Measurements from ENCODE around the gene CFDP1. TPM values are rescaled to one million over a fixed set of nuclear protein-coding genes. Genes with fewer than 3 reads are reported as not detected.

Gene CFDP1
- polyA plus RNA-seq, 4 donors, result 108 to 390 (median 236) TPM

DNA sequence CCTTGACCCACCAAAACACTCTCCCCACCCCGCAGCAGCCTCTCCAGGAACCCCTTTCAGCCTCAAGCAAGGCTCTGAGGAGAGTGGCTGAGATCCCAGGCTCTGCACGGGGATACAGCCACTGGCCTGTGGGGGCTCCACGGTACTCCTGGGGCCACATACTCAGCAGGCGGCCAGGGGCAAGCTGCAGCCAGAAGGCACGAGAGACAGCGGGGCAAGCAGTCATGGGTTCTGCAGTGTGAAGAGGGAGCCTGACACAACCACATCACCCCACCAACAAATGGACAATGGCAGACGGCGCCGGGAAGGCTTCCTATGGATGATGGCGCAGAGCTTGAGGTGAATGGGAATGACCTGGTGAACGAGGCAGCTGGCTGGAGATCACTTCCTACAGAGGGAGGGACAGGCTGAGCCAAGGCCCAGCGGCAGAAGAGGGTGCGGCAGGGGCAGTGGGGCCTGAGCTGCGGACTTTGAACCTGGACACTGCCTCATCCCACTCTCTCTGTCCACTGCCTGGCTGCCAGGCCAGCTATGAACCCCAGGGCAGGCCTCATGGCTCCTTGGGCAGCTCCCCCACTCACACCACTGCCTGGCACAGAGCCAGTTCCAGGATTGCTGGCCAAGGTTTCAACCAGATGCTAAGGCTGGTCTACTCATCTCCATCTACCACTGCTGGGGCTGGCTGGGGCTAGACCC, 171.1 kb downstream of the CFDP1 start:
- H3K27me3 ChIP-seq (ENCODE audit: control insufficient read depth in 3 of 3, insufficient read depth in 3 of 3, low read length in 3 of 3), result no peaks in the 10 kb centered on the region
- H3K4me1 ChIP-seq (ENCODE audit: control insufficient read depth in 3 of 3, insufficient read depth in 2 of 3, low read depth in 1 of 3, low read length in 2 of 3), result peaks cover 2 to 66% (median 11%) of the 10 kb centered on the region in 3 donors
- peak overlapping the region; percentile 14 to 85 (median 71) for H3K27ac ChIP-seq (ENCODE audit: low read depth in 1 of 3, low read length in 2 of 3)
- H3K36me3 ChIP-seq (ENCODE audit: control insufficient read depth in 3 of 3, insufficient read depth in 2 of 3, low read depth in 1 of 3, low read length in 3 of 3), result peaks cover 0 to 52% (median 0%) of the 10 kb centered on the region in 3 donors
- peak overlapping the region in 1 of 3 donors; percentile 11 for H3K4me3 ChIP-seq (ENCODE audit: low read depth in 1 of 3, low read length in 3 of 3)
- FAIRE-seq (no peak), DNase-seq (peak; percentile 80 to 84)
- WGBS, 3 donors, result 65 to 66% (median 66%) methylated on average over 11 to 14 of the region's 14 CpGs
- no peaks in the 10 kb centered on the region for H3K9me3 ChIP-seq (ENCODE audit: control insufficient read depth in 2 of 2, insufficient read depth in 1 of 2, low read depth in 1 of 2, low read length in 1 of 2)

DNA sequence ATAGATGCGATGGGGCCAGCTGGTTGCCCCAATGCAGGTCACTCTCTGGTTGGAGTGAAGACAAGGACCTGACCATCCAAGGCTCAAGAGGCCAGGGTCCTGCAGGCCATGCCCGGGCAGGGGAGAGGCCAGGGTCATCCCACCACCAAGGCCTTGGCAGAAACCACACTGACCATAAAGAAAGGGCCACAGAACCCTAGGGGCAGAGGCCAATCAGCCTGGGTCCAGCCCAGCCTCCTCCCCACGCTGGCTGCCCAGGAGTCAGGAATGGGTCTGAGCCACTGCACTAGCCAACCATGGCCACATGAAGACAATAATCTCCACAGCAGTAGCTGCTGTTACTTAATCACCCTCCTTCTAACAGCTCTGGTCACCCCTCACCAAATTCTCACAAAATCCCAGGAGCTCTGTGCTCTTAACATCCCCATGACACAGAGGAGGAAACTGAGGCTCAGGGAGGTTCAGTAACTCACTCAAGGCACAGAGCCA, 171.7 kb downstream of the CFDP1 start:
- H3K36me3 ChIP-seq (ENCODE audit: control insufficient read depth in 3 of 3, insufficient read depth in 2 of 3, low read depth in 1 of 3, low read length in 3 of 3), result peaks cover 0 to 54% (median 0%) of the 10 kb centered on the region in 3 donors
- H3K4me1 ChIP-seq (ENCODE audit: control insufficient read depth in 3 of 3, insufficient read depth in 2 of 3, low read depth in 1 of 3, low read length in 2 of 3), result peaks cover 2 to 70% (median 14%) of the 10 kb centered on the region in 3 donors
- H3K27me3 ChIP-seq (ENCODE audit: control insufficient read depth in 3 of 3, insufficient read depth in 3 of 3, low read length in 3 of 3), result no peaks in the 10 kb centered on the region
- H3K4me3 ChIP-seq (ENCODE audit: low read depth in 1 of 3, low read length in 3 of 3), result no peak overlapping the region
- H3K27ac ChIP-seq (ENCODE audit: low read depth in 1 of 3, low read length in 2 of 3), result peak overlapping the region in 2 of 3 donors; percentile 14 to 85
- FAIRE-seq, result no peak
- 80 to 93% (median 86%) methylated on average over 3 of the region's 3 CpGs for whole genome bisulfite sequencing, 3 donors
- H3K9me3 ChIP-seq (ENCODE audit: control insufficient read depth in 2 of 2, insufficient read depth in 1 of 2, low read depth in 1 of 2, low read length in 1 of 2), result no peaks in the 10 kb centered on the region
- DNase-seq, result no peak

DNA sequence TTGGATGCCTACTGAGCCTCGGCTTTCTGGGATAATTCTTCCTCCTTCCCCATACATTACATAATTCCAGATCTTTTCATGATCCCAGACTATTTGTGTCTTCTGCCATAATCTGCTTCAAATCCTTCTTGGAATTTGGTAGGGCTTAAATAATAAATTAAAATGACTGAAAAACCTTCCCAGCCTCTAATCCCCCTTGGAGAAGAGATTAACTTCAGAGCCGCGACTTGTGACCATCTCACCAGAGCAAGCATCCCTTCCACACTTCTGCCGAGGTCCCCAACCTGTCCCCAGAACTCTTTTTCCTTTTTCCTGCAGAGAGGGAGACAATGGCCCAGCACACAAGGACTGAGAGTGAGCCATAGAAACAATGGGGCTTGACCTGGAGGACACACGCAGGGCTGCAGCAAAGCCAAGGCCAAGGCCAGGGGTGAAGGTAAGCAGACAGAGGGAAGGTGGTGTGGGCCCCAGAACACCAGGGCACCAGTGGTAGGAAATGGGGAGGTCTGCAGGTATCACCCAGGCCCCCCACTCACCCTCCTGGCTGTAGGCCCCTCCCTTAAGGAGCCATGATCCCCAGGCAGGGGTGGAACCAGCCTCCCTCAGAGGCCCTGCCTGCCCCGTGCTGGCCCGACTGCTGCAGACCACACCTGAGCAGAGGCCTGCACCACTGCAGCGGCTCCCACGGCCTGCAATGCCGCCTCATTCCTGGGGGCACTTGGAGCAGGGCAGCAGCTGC, 172.3 kb downstream of the CFDP1 start:
- no peak for DNase-seq
- no peaks in the 10 kb centered on the region for H3K9me3 ChIP-seq (ENCODE audit: control insufficient read depth in 2 of 2, insufficient read depth in 1 of 2, low read depth in 1 of 2, low read length in 1 of 2)
- FAIRE-seq, result no peak
- peaks cover 0 to 58% (median 0%) of the 10 kb centered on the region in 3 donors for H3K36me3 ChIP-seq (ENCODE audit: control insufficient read depth in 3 of 3, insufficient read depth in 2 of 3, low read depth in 1 of 3, low read length in 3 of 3)
- H3K27ac ChIP-seq (ENCODE audit: low read depth in 1 of 3, low read length in 2 of 3), result peak overlapping the region in 1 of 3 donors; percentile 85
- WGBS, 3 donors, result 74 to 95% (median 95%) methylated on average over 10 of the region's 10 CpGs
- H3K4me3 ChIP-seq (ENCODE audit: low read depth in 1 of 3, low read length in 3 of 3), result no peak overlapping the region
- H3K27me3 ChIP-seq (ENCODE audit: control insufficient read depth in 3 of 3, insufficient read depth in 3 of 3, low read length in 3 of 3), result no peaks in the 10 kb centered on the region
- H3K4me1 ChIP-seq (ENCODE audit: control insufficient read depth in 3 of 3, insufficient read depth in 2 of 3, low read depth in 1 of 3, low read length in 2 of 3), result peaks cover 2 to 70% (median 14%) of the 10 kb centered on the region in 3 donors

DNA sequence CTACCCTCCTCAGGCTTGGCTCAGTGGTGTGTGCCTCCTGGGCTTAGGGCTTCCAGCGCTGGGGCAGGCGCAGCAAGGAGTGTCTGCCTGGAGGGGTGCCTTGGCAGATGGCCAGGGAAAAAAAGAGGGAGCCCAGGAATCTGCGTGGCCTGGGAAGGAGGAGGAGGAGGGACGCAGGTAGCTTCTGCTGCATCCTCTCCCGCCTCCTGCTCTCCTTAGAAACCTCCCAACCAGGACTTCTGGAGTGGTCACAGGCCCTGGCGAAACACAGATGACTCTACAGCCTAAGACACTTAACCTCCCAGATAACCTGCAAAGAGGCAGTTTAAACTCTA, 174.5 kb downstream of the CFDP1 start:
- Histone ChIP-seq H3K27ac (ENCODE audit: low read depth in 1 of 3, low read length in 2 of 3) (no peak overlapping the region), H3K36me3 (ENCODE audit: control insufficient read depth in 3 of 3, insufficient read depth in 2 of 3, low read depth in 1 of 3, low read length in 3 of 3) (peaks cover 0 to 60% (median 0%) of the 10 kb centered on the region in 3 donors), H3K9me3 (ENCODE audit: control insufficient read depth in 2 of 2, insufficient read depth in 1 of 2, low read depth in 1 of 2, low read length in 1 of 2) (no peaks in the 10 kb centered on the region), H3K27me3 (ENCODE audit: control insufficient read depth in 3 of 3, insufficient read depth in 3 of 3, low read length in 3 of 3) (no peaks in the 10 kb centered on the region), H3K4me3 (ENCODE audit: low read depth in 1 of 3, low read length in 3 of 3) (no peak overlapping the region), H3K4me1 (ENCODE audit: control insufficient read depth in 3 of 3, insufficient read depth in 2 of 3, low read depth in 1 of 3, low read length in 2 of 3) (peaks cover 2 to 76% (median 11%) of the 10 kb centered on the region in 3 donors)
- 75 to 94% (median 82%) methylated on average over 6 of the region's 6 CpGs for WGBS, 3 donors
- FAIRE-seq, result no peak
- DNase-seq, result no peak

DNA sequence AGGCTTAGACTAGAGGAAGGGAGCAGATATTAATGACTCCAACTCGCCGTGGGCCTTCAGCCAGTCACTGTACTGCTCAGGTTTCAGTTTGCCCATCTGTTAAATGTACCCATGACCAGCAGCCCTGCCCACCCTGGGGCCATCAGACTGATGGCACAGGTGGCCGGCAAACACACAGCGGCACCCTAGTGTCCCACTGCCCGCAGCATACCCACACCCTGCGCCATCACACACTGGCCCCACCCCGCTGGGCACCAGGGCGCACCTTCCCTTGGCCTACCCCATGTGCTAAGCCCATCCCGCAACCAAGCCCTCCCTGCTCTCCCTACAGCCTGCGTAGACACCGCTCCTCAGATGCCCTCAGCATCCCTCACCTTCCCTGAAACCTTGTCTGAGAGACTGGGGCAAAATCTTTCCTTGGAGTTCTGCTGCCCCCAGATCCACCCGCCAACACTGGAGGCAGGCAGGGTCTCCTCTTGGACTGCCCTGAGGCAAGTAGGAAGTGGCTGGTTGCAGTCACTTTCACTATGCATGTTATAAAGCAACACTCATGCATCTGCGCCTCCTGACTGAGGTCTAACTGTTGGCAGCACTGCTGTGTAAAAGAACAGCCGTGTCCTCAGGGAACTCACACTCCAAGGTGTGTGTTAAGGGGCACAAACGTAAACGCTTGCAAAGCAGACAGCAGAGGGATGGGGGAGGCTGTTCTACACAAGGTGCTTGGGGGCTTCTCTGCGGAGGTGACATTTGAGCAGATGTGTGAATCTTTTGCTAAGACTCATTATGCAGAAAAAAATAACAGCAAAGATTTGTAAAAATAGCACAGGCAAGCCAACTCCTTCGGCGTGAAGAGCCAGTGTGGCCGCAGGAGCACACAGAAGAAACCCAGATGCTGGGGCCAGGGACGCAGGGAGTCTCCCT, 175.2 kb downstream of the CFDP1 start:
- FAIRE-seq (no peak), DNase-seq (no peak)
- Histone ChIP-seq H3K36me3 (ENCODE audit: control insufficient read depth in 3 of 3, insufficient read depth in 2 of 3, low read depth in 1 of 3, low read length in 3 of 3) (peaks cover 0 to 58% (median 0%) of the 10 kb centered on the region in 3 donors), H3K27me3 (ENCODE audit: control insufficient read depth in 3 of 3, insufficient read depth in 3 of 3, low read length in 3 of 3) (no peaks in the 10 kb centered on the region), H3K4me3 (ENCODE audit: low read depth in 1 of 3, low read length in 3 of 3) (no peak overlapping the region), H3K4me1 (ENCODE audit: control insufficient read depth in 3 of 3, insufficient read depth in 2 of 3, low read depth in 1 of 3, low read length in 2 of 3) (peaks cover 2 to 76% (median 9%) of the 10 kb centered on the region in 3 donors), H3K9me3 (ENCODE audit: control insufficient read depth in 2 of 2, insufficient read depth in 1 of 2, low read depth in 1 of 2, low read length in 1 of 2) (no peaks in the 10 kb centered on the region), H3K27ac (ENCODE audit: low read depth in 1 of 3, low read length in 2 of 3) (no peak overlapping the region)
- WGBS, 3 donors, result 82 to 93% (median 89%) methylated on average over 21 of the region's 21 CpGs

DNA sequence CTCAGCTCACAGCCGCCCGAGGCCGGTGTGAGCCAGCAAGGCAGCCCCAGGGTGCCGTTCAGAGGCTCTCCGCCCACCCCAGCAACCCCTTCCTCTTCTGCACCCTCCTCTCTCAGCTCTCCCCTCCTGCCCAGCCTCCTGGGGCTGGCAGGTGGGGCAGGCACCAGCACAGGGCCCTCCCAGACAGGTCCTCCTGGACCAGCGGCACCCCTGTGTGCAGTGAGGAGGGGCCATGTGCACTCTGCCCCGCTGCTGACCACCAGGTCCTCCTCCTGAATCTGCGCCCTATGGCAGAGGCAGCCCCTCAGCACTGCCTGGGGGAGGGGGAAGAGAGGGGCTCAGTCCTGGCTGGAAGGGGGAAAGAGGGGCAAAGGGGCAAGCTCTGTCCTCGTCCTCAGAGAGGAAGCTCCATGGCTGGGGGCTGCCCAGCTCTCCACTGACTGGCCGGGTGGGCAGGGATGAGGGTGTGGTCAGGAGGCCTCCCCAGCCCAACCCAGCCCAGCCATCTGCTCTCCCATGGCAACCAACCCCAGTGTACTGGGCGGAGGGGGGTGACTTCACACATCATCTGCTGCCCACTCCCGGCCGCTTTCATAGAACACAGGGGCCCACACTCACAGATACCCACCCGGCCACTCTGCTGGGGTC, 176.5 kb downstream of the CFDP1 start:
- no peak for FAIRE-seq
- no peaks in the 10 kb centered on the region for H3K9me3 ChIP-seq (ENCODE audit: control insufficient read depth in 2 of 2, insufficient read depth in 1 of 2, low read depth in 1 of 2, low read length in 1 of 2)
- 50 to 69% (median 66%) methylated on average over 13 to 14 of the region's 14 CpGs for WGBS, 3 donors
- peak in 1 of 2 donors; percentile 73 for DNase-seq
- no peak overlapping the region for H3K4me3 ChIP-seq (ENCODE audit: low read depth in 1 of 3, low read length in 3 of 3)
- no peaks in the 10 kb centered on the region for H3K27me3 ChIP-seq (ENCODE audit: control insufficient read depth in 3 of 3, insufficient read depth in 3 of 3, low read length in 3 of 3)
- peak overlapping the region in 2 of 3 donors; percentile 36 to 56 for H3K27ac ChIP-seq (ENCODE audit: low read depth in 1 of 3, low read length in 2 of 3)
- H3K36me3 ChIP-seq (ENCODE audit: control insufficient read depth in 3 of 3, insufficient read depth in 2 of 3, low read depth in 1 of 3, low read length in 3 of 3), result peaks cover 0 to 50% (median 0%) of the 10 kb centered on the region in 3 donors
- H3K4me1 ChIP-seq (ENCODE audit: control insufficient read depth in 3 of 3, insufficient read depth in 2 of 3, low read depth in 1 of 3, low read length in 2 of 3), result peaks cover 2 to 76% (median 4%) of the 10 kb centered on the region in 3 donors

DNA sequence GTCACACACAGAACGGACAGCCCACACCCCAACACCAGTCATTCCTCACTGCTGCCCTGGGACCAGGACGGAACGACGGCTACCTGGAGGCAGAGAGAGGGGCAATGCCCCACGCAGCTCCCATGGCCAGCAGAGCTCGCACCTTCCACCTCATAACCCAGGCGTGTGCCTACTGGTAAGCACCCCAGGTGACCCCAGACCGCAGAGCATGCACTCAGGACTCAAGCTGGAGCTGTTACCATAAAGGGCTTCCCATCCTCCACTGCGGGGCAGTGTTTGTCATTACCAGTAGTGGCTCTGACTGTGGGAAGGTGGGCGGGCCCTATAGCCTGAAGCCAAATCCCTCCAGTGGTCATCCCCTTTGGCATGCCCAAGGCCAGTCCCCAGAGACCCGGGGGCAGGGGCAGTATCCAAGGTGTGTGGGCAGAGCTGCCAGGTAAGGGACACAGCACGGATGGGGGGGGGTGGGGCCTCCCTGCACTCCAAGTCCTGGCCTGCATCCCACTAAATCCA, 177.2 kb downstream of the CFDP1 start:
- Histone ChIP-seq H3K27ac (ENCODE audit: low read depth in 1 of 3, low read length in 2 of 3) (peak overlapping the region in 2 of 3 donors; percentile 41 to 56), H3K4me3 (ENCODE audit: low read depth in 1 of 3, low read length in 3 of 3) (no peak overlapping the region), H3K27me3 (ENCODE audit: control insufficient read depth in 3 of 3, insufficient read depth in 3 of 3, low read length in 3 of 3) (no peaks in the 10 kb centered on the region), H3K4me1 (ENCODE audit: control insufficient read depth in 3 of 3, insufficient read depth in 2 of 3, low read depth in 1 of 3, low read length in 2 of 3) (peaks cover 0 to 71% (median 3%) of the 10 kb centered on the region in 3 donors), H3K9me3 (ENCODE audit: control insufficient read depth in 2 of 2, insufficient read depth in 1 of 2, low read depth in 1 of 2, low read length in 1 of 2) (no peaks in the 10 kb centered on the region), H3K36me3 (ENCODE audit: control insufficient read depth in 3 of 3, insufficient read depth in 2 of 3, low read depth in 1 of 3, low read length in 3 of 3) (peaks cover 0 to 45% (median 0%) of the 10 kb centered on the region in 3 donors)
- FAIRE-seq (no peak), DNase-seq (no peak)
- 72 to 87% (median 85%) methylated on average over 12 of the region's 12 CpGs for WGBS, 3 donors

Measured in small intestine (tissue), 7 donors.